H1 (cell line): ENCODE measurements around the gene COL4A1. TPM values are rescaled to one million over a fixed set of nuclear protein-coding genes. Genes with fewer than 3 reads are reported as not detected.

Experiments
- BACH1 ChIP-seq: IDR thresholded peaks from 2 replicates; pipeline ENCODE4 v1.6.1; 2012; ENCODE audit warnings: low read length, improper control_type of control experiment
- EZH2 ChIP-seq: fragments of 200-600 bp; sonication (generic); IDR thresholded peaks from 2 replicates; pipeline ENCODE4 v1.7.1; 2012; ENCODE audit warnings: low read depth, mild to moderate bottlenecking, moderate library complexity, low read length, inconsistent platforms; ENCODE audit not compliant: severe bottlenecking
- SIN3A ChIP-seq, 2 experiments: IDR thresholded peaks in 1 of 2; conservative IDR thresholded peaks in 1 of 2; 2 replicates each; pipeline ENCODE4 v1.6.1; 2011 to 2012; ENCODE audit warnings: low read length in 2 of 2, improper control_type of control experiment in 1 of 2, low read depth in 1 of 2, mild to moderate bottlenecking in 1 of 2
- SIX5 ChIP-seq: IDR thresholded peaks from 2 replicates; pipeline ENCODE4 v1.6.1; 2011; ENCODE audit warnings: mild to moderate bottlenecking, low read depth, low read length
- polyA plus RNA-seq, 7 experiments: library from polyadenylated mRNA; depleted of rRNA in 3 of 7; stranded (reverse) in 5 of 7; unstranded in 2 of 7; fragments of >200 nt in 5 of 7; fragments of 200-250 nt in 2 of 7; gene quantifications; 1 replicate in 5 of 7; 2 replicates in 1 of 7; 4 replicates in 1 of 7; pipeline versions ENCODE4 v1.2.1 to v1.2.3, GENCODE V29; 2011 to 2013; ENCODE audit warnings: missing spikeins in 2 of 7, mixed read lengths in 2 of 7
- total RNA-seq: library from RNA; stranded (reverse); fragmentation: NEBNext Ultra II Directional; extraction: Animal tissue kit (Norgen Biotek cat#: 25700); gene quantifications from 2 replicates; pipeline ENCODE4 v1.2.1, GENCODE V29; 2021

Gene COL4A1
- total and polyA plus RNA-seq, 2 of the 8 experiments (the other 6 are each of a cell fraction or from before 2014, with no cell fraction given): 30.7 to 82.0 TPM

- TF ChIP-seq SIN3A (conservative IDR thresholded peaks at IDR 0.05 in 1 of 2, IDR thresholded peaks at IDR 0.05 in 1 of 2; ENCODE audit: low read depth in 1 of 2, low read length in 2 of 2) (no peak), EZH2 (no peak), BACH1 (no peak), SIX5 (no peak)
These were observed 37.4 kb upstream of the COL4A1 start (continued) for GRCh38 chr13:110344320-110344719.
